Tibial artery (tissue), 4 donors: Measurements from ENCODE around the gene DDX24.

Source experiments
- DNase-seq, 2 donors: peaks; one replicate each; pipeline ENCODE4 v3.0.0-alpha.2; 2019
- H3K27ac ChIP-seq, 2 donors: fragments of 200-600 bp; sonication (generic) in 1 of 2; 1 replicate in 1 of 2; 2 replicates in 1 of 2; pipeline ENCODE4 v1.5.1; 2018 to 2019; ENCODE audit warnings: mild to moderate bottlenecking in 1 of 2
- H3K27me3 ChIP-seq, 2 donors: fragments of 200-600 bp; sonication (generic) in 1 of 2; one replicate each; pipeline versions ENCODE4 v1.5.1 to v1.6.0; 2016 to 2019
- H3K36me3 ChIP-seq, 3 donors: fragments of 200-600 bp; sonication (generic) in 2 of 3; one replicate each; pipeline ENCODE4 v1.5.1; 2016 to 2019; ENCODE audit warnings: mild to moderate bottlenecking in 2 of 3
- H3K4me1 ChIP-seq, 4 donors: fragments of 200-600 bp; sonication (generic) in 2 of 4; 1 replicate in 3 of 4; 2 replicates in 1 of 4; pipeline ENCODE4 v1.5.1; 2016 to 2019
- H3K4me3 ChIP-seq, 2 donors: fragments of 200-600 bp; sonication (generic) in 1 of 2; 1 replicate in 1 of 2; 2 replicates in 1 of 2; pipeline ENCODE4 v1.5.1; 2018 to 2019; ENCODE audit warnings: mild to moderate bottlenecking in 2 of 2
- H3K9me3 ChIP-seq, 3 donors: fragments of 200-600 bp; sonication (generic) in 1 of 3; one replicate each; pipeline ENCODE4 v1.5.1; 2016 to 2019
- intact Hi-C: fragments of 100-400 bp; cut with DNase I; formaldehyde crosslinking; loops from one replicate; pipeline ENCODE4 v1.15.0; 2023; ENCODE audit warnings: low total_unique reads
- TF ChIP-seq, protein P1 (sequence below), 2 experiments: fragments of 200-600 bp in 1 of 2; fragments of 450-650 bp in 1 of 2; IDR thresholded peaks; one replicate each; pipeline ENCODE4 v1.5.1; 2017 to 2019; ENCODE audit warnings: antibody characterized with exemption in 2 of 2, mild to moderate bottlenecking in 1 of 2, moderate library complexity in 1 of 2

DDX24 gene

GRCh38 chr14:94009767-94010166 is 71.2 kb downstream of the DDX24 start:
- intact Hi-C loops, result loop anchor here (10.0 kb wide), 1 partner anchor 355 kb away; no protein-coding TSS in a partner anchor
- TF ChIP-seq, protein P1, sequence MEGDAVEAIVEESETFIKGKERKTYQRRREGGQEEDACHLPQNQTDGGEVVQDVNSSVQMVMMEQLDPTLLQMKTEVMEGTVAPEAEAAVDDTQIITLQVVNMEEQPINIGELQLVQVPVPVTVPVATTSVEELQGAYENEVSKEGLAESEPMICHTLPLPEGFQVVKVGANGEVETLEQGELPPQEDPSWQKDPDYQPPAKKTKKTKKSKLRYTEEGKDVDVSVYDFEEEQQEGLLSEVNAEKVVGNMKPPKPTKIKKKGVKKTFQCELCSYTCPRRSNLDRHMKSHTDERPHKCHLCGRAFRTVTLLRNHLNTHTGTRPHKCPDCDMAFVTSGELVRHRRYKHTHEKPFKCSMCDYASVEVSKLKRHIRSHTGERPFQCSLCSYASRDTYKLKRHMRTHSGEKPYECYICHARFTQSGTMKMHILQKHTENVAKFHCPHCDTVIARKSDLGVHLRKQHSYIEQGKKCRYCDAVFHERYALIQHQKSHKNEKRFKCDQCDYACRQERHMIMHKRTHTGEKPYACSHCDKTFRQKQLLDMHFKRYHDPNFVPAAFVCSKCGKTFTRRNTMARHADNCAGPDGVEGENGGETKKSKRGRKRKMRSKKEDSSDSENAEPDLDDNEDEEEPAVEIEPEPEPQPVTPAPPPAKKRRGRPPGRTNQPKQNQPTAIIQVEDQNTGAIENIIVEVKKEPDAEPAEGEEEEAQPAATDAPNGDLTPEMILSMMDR (IDR thresholded peaks at IDR 0.05), result no peak
- Histone ChIP-seq H3K27ac (no peak overlapping the region), H3K27me3 (peaks cover 0 to 24% of the 10 kb centered on the region in 2 donors), H3K4me1 (no peaks in the 10 kb centered on the region), H3K4me3 (no peak overlapping the region), H3K36me3 (no peaks in the 10 kb centered on the region), H3K9me3 (no peaks in the 10 kb centered on the region)
- no peak for DNase-seq

DNA sequence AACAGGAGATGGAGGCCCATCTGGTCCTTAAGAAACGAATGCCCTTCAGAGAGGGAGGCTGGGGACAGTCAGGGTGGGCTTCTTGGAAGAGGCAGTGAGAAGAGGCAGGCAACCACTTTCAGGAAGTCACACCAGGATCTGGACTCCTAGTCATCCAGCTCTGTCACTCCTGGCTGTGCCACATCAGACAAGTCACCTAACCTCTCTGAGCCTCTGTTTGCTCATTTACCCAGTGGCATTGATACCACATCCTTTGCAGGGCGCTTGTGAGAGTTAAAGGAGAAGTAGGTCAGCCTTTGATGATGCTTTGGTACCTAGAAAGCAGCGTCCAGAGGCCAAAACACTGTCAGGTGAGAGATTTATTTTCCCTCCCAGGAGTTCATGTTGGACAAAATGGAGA is 72.8 kb downstream of the DDX24 start:
- no peak overlapping the region for H3K4me3 ChIP-seq
- H3K27ac ChIP-seq, result no peak overlapping the region
- intact Hi-C loops, result loop anchor here (10.0 kb wide), 1 partner anchor 353 kb away; no protein-coding TSS in a partner anchor
- H3K9me3 ChIP-seq, result no peaks in the 10 kb centered on the region
- H3K36me3 ChIP-seq, result no peaks in the 10 kb centered on the region
- H3K27me3 ChIP-seq, result peaks cover 0 to 24% of the 10 kb centered on the region in 2 donors
- DNase-seq, result no peak
- H3K4me1 ChIP-seq, result no peaks in the 10 kb centered on the region
- TF ChIP-seq, protein P1 (IDR thresholded peaks at IDR 0.05), result no peak

DNA sequence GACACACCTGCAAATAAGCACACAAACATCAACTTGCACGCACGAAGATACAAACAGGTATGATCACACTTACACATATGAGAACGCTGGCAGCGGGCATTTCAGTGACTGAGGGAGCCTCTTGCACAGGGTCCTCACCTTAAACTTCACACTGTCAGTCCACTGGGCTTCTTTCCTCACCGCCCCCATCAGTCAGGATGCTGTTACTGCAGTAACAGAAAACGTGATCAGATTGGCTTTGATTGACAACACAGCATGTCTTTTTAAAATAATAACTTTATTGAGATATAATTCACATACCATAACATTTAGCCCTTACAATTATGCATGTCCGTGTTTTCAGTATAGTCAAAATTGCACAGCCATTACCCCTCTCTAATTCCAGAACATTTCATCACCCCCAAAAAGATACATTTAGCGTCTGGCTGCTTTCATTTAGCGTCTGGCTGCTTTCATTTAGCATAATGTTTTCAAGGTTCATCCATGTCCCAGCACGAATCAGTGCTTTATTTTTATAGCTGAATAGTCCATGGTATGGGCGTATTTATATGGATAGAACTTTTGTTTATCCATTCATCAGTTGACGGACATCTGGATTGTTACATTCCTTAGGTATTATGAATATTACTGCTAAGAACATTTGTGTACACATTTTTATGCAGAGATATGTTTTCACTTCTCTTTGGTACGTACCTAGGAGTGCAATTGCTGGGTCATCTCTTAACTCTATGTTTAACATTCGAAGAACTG is 75.5 kb downstream of the DDX24 start:
- H3K36me3 ChIP-seq, result no peaks in the 10 kb centered on the region
- intact Hi-C loops, result loop anchor here (1.0 to 10.0 kb wide), 2 partner anchors 66 to 351 kb away; no protein-coding TSS in a partner anchor
- peaks cover 0 to 12% of the 10 kb centered on the region in 2 donors for H3K27me3 ChIP-seq
- H3K4me1 ChIP-seq, result peaks cover 0 to 7% (median 0%) of the 10 kb centered on the region in 4 donors
- TF ChIP-seq, protein P1 (IDR thresholded peaks at IDR 0.05), result peak; percentile 14 to 25
- no peak overlapping the region for H3K27ac ChIP-seq
- H3K9me3 ChIP-seq, result no peaks in the 10 kb centered on the region
- H3K4me3 ChIP-seq, result no peak overlapping the region
- no peak for DNase-seq

GRCh38 chr14:94004015-94004414 is 77.0 kb downstream of the DDX24 start:
- H3K4me1 ChIP-seq, result peaks cover 0 to 7% (median 0%) of the 10 kb centered on the region in 4 donors
- no peaks in the 10 kb centered on the region for H3K9me3 ChIP-seq
- peaks cover 0 to 5% of the 10 kb centered on the region in 2 donors for H3K27me3 ChIP-seq
- H3K36me3 ChIP-seq, result no peaks in the 10 kb centered on the region
- H3K4me3 ChIP-seq, result no peak overlapping the region
- no peak overlapping the region for H3K27ac ChIP-seq
- no peak for DNase-seq
- TF ChIP-seq, protein P1 (IDR thresholded peaks at IDR 0.05), result no peak
- intact Hi-C loops, result loop anchor here (10.0 kb wide), 1 partner anchor 349 kb away; no protein-coding TSS in a partner anchor

- no peaks in the 10 kb centered on the region for H3K36me3 ChIP-seq
- intact Hi-C loops, result loop anchor here (10.0 kb wide), 1 partner anchor 349 kb away; no protein-coding TSS in a partner anchor
- TF ChIP-seq, protein P1 (IDR thresholded peaks at IDR 0.05), result no peak
- peaks cover 0 to 7% (median 0%) of the 10 kb centered on the region in 4 donors for H3K4me1 ChIP-seq
- H3K27me3 ChIP-seq, result no peaks in the 10 kb centered on the region
- H3K27ac ChIP-seq, result no peak overlapping the region
- DNase-seq, result no peak
- no peaks in the 10 kb centered on the region for H3K9me3 ChIP-seq
- H3K4me3 ChIP-seq, result no peak overlapping the region
Measured at GRCh38 chr14:94003397-94003796, 77.6 kb downstream of the DDX24 start.
